ENCODE data around the gene LILRB4. TPM values are rescaled to one million over a fixed set of nuclear protein-coding genes. Genes with fewer than 3 reads are reported as not detected.
"Not testable (repeated sequence)": the region's sequence is repeated elsewhere in the genome, so short reads cannot be mapped to it uniquely, and the experiment has no call there.

LILRB4 gene
- total RNA-seq, 1 experiment from 2014 or later, result not detected

GRCh38 chr19:54709212-54709948 lies 46.6 kb downstream of the LILRB4 start:
- Histone ChIP-seq H3T11ph (ENCODE audit: low read length) (no peak overlapping the region), H3K79me1 (ENCODE audit: insufficient read depth, low read depth, low read length, poor library complexity, severe bottlenecking) (no peaks in the 10 kb centered on the region), H3K27me3 (ENCODE audit: insufficient read depth, low read length) (no peaks in the 10 kb centered on the region), H3K18ac (ENCODE audit: insufficient read length, low read depth, low read length) (no peak overlapping the region), H3K56ac (ENCODE audit: insufficient read length, low read depth, low read length) (no peak overlapping the region), H2AK5ac (ENCODE audit: insufficient read length, low read length) (no peak overlapping the region), H3K4me2 (ENCODE audit: insufficient read depth, insufficient read length, low read length) (no peak overlapping the region), H2BK5ac (ENCODE audit: insufficient read length, low read length) (no peak overlapping the region), H3K4ac (ENCODE audit: low read depth, low read length) (no peak overlapping the region), H3K14ac (ENCODE audit: insufficient read depth, low read length) (no peak overlapping the region), H2BK20ac (ENCODE audit: low read depth, low read length, poor library complexity, severe bottlenecking) (no peak overlapping the region), H3K23ac (ENCODE audit: insufficient read length, low read depth, low read length) (no peak overlapping the region), H2BK12ac (ENCODE audit: insufficient read length, low read depth, low read length) (no peak overlapping the region), H3K9ac (ENCODE audit: extremely low read depth, insufficient read length, low read length) (no peak overlapping the region), H2AFZ (ENCODE audit: low read length) (no peak overlapping the region), H4K8ac (replicated peaks; ENCODE audit: insufficient read length, low read depth, low read length) (no peak overlapping the region), H4K5ac (ENCODE audit: insufficient read length, low read depth, low read length) (no peak overlapping the region), H3K23me2 (ENCODE audit: insufficient read length, low read depth, low read length, poor library complexity, severe bottlenecking) (no peaks in the 10 kb centered on the region), H2BK15ac (ENCODE audit: low read depth, low read length) (no peak overlapping the region), H3K27ac (ENCODE audit: insufficient read length, low read depth, low read length) (no peak overlapping the region), H3K4me1 (ENCODE audit: insufficient read depth, low read length) (no peaks in the 10 kb centered on the region), H3K79me2 (ENCODE audit: insufficient read depth, low read length) (no peaks in the 10 kb centered on the region), H4K91ac (ENCODE audit: insufficient read length, low read depth, low read length) (no peak overlapping the region), H4K20me1 (ENCODE audit: control insufficient read depth, insufficient read depth, insufficient read length) (no peaks in the 10 kb centered on the region), H2BK120ac (ENCODE audit: low read depth, low read length, poor library complexity, severe bottlenecking) (no peak overlapping the region), H3K9me3 (ENCODE audit: control insufficient read depth, low read depth, low read length) (peaks cover 66% of the 10 kb centered on the region)
- no peak for TF ChIP-seq CTCF (conservative IDR thresholded peaks at IDR 0.05)
- Mint-ChIP-seq H3K4me1 (no peaks in the 10 kb centered on the region), H3K27me3 (ENCODE audit: low read depth) (peaks cover 6% of the 10 kb centered on the region), H3K27ac (no peak overlapping the region), H3K36me3 (ENCODE audit: insufficient read depth in 1 of 3, low read depth in 3 of 3) (peaks cover 5 to 31% (median 11%) of the 10 kb centered on the region in 3 experiments; a peak in 5 of 7 replicates), H3K9me3 (peaks cover 81% of the 10 kb centered on the region in 2 experiments), H3K4me3 (no peak overlapping the region)
- no peak for DNase-seq
- WGBS (ENCODE audit: extremely low coverage, insufficient read length, low lambda C conversion rate), result no CpG with 5 or more reads among the region's 18 CpGs

GRCh38 chr19:54709956-54710355 lies 47.2 kb downstream of the LILRB4 start:
- H2BK12ac ChIP-seq (ENCODE audit: insufficient read length, low read depth, low read length); H3K4me1 Mint-ChIP-seq; H3K23ac ChIP-seq (ENCODE audit: insufficient read length, low read depth, low read length); H3K79me2 ChIP-seq (ENCODE audit: insufficient read depth, low read length); DNase-seq; H4K8ac ChIP-seq (replicated peaks; ENCODE audit: insufficient read length, low read depth, low read length); H3K4ac ChIP-seq (ENCODE audit: low read depth, low read length); H3K9ac ChIP-seq (ENCODE audit: extremely low read depth, insufficient read length, low read length); H2BK20ac ChIP-seq (ENCODE audit: low read depth, low read length, poor library complexity, severe bottlenecking); H3K79me1 ChIP-seq (ENCODE audit: insufficient read depth, low read depth, low read length, poor library complexity, severe bottlenecking); H2AFZ ChIP-seq (ENCODE audit: low read length); H3K18ac ChIP-seq (ENCODE audit: insufficient read length, low read depth, low read length); H3K23me2 ChIP-seq (ENCODE audit: insufficient read length, low read depth, low read length, poor library complexity, severe bottlenecking); H3K27ac ChIP-seq (ENCODE audit: insufficient read length, low read depth, low read length); H3K27me3 ChIP-seq (ENCODE audit: insufficient read depth, low read length); H3K4me3 Mint-ChIP-seq; H3K4me1 ChIP-seq (ENCODE audit: insufficient read depth, low read length); H2BK15ac ChIP-seq (ENCODE audit: low read depth, low read length); H3K4me2 ChIP-seq (ENCODE audit: insufficient read depth, insufficient read length, low read length); H2BK120ac ChIP-seq (ENCODE audit: low read depth, low read length, poor library complexity, severe bottlenecking); H4K91ac ChIP-seq (ENCODE audit: insufficient read length, low read depth, low read length); H3K27me3 Mint-ChIP-seq (ENCODE audit: low read depth); H2AK5ac ChIP-seq (ENCODE audit: insufficient read length, low read length); H3K14ac ChIP-seq (ENCODE audit: insufficient read depth, low read length); H3T11ph ChIP-seq (ENCODE audit: low read length); H4K5ac ChIP-seq (ENCODE audit: insufficient read length, low read depth, low read length); H2BK5ac ChIP-seq (ENCODE audit: insufficient read length, low read length); H3K56ac ChIP-seq (ENCODE audit: insufficient read length, low read depth, low read length); H3K27ac Mint-ChIP-seq; H4K20me1 ChIP-seq (ENCODE audit: control insufficient read depth, insufficient read depth, insufficient read length): not testable (repeated sequence)
- H3K9me3 Mint-ChIP-seq, result peaks cover 80 to 81% of the 10 kb centered on the region in 2 experiments
- WGBS (ENCODE audit: extremely low coverage, insufficient read length, low lambda C conversion rate), result no CpG with 5 or more reads among the region's 13 CpGs
- H3K9me3 ChIP-seq (ENCODE audit: control insufficient read depth, low read depth, low read length), result peaks cover 61% of the 10 kb centered on the region
- H3K36me3 Mint-ChIP-seq (ENCODE audit: insufficient read depth in 1 of 3, low read depth in 3 of 3), result peaks cover 5 to 28% (median 11%) of the 10 kb centered on the region in 3 experiments; a peak in 5 of 7 replicates

Data from H9 (cell line).